Testis (tissue), 2 donors: ENCODE results near the gene ABCG8.

ENCODE experiments used
- POLR2A ChIP-seq: fragments of 450-650 bp; IDR thresholded peaks from one replicate; pipeline ENCODE4 v1.6.1; 2017; ENCODE audit warnings: antibody characterized with exemption, mild to moderate bottlenecking, moderate library complexity
- TF ChIP-seq, protein P1 (sequence below), 3 experiments: fragments of 450-650 bp in 2 of 3; fragments of 200-600 bp in 1 of 3; sonication (generic) in 1 of 3; IDR thresholded peaks; one replicate each; pipeline ENCODE4 v1.5.1; 2016 to 2019; ENCODE audit warnings: antibody characterized with exemption in 3 of 3, mild to moderate bottlenecking in 2 of 3, moderate library complexity in 1 of 3

- no peak for TF ChIP-seq POLR2A
- TF ChIP-seq, protein P1, sequence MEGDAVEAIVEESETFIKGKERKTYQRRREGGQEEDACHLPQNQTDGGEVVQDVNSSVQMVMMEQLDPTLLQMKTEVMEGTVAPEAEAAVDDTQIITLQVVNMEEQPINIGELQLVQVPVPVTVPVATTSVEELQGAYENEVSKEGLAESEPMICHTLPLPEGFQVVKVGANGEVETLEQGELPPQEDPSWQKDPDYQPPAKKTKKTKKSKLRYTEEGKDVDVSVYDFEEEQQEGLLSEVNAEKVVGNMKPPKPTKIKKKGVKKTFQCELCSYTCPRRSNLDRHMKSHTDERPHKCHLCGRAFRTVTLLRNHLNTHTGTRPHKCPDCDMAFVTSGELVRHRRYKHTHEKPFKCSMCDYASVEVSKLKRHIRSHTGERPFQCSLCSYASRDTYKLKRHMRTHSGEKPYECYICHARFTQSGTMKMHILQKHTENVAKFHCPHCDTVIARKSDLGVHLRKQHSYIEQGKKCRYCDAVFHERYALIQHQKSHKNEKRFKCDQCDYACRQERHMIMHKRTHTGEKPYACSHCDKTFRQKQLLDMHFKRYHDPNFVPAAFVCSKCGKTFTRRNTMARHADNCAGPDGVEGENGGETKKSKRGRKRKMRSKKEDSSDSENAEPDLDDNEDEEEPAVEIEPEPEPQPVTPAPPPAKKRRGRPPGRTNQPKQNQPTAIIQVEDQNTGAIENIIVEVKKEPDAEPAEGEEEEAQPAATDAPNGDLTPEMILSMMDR (IDR thresholded peaks at IDR 0.05), result no peak
Observed at GRCh38 chr2:43882312-43882711, 43.5 kb downstream of the ABCG8 start.
